SK-N-SH treated with all-trans-retinoic acid at 6 μM for 48 hours (cell line): Measurements from ENCODE around the gene PARVB.

Experiments
- ATAC-seq: fragments of 200-7000 bp; cut with Tn5 transposase; 3 replicates; pipeline ENCODE4 v1.9.1; 2020; ENCODE audit warnings: mild to moderate bottlenecking, moderate library complexity
- CSDC2 ChIP-seq: fragments of 250-450 bp; sonication (Bioruptor Pico); IDR thresholded peaks from 2 replicates; pipeline ENCODE4 v1.5.0; 2020; ENCODE audit warnings: mild to moderate bottlenecking, moderate library complexity
- GLIS3 ChIP-seq: fragments of 250-450 bp; sonication (Bioruptor Pico); IDR thresholded peaks from 2 replicates; pipeline ENCODE4 v1.5.0; 2020; ENCODE audit warnings: mild to moderate bottlenecking, moderate library complexity
- OSR1 ChIP-seq: fragments of 250-450 bp; sonication (Bioruptor Pico); IDR thresholded peaks from 2 replicates; pipeline ENCODE4 v1.8.0; 2022; ENCODE audit warnings: moderate library complexity, mild to moderate bottlenecking, inconsistent platforms
- RARB ChIP-seq: fragments of 250-450 bp; sonication (Bioruptor Pico); IDR thresholded peaks from 2 replicates; pipeline ENCODE4 v1.8.0; 2021; ENCODE audit warnings: mild to moderate bottlenecking, moderate library complexity
- TCF4 ChIP-seq: fragments of 250-450 bp; sonication (Bioruptor Pico); IDR thresholded peaks from 2 replicates; pipeline ENCODE4 v1.8.0; 2021; ENCODE audit warnings: mild to moderate bottlenecking, moderate library complexity, borderline replicate concordance
- TOX ChIP-seq: fragments of 250-450 bp; sonication (Bioruptor Pico); IDR thresholded peaks from 2 replicates; pipeline ENCODE4 v1.8.0; 2021; ENCODE audit warnings: mild to moderate bottlenecking, moderate library complexity, borderline replicate concordance
- ZC3H10 ChIP-seq: fragments of 250-450 bp; sonication (Bioruptor Pico); IDR thresholded peaks from 2 replicates; pipeline ENCODE4 v1.5.1; 2021; ENCODE audit warnings: mild to moderate bottlenecking, moderate library complexity
- ZFP3 ChIP-seq: fragments of 250-450 bp; sonication (Bioruptor Pico); IDR thresholded peaks from 2 replicates; pipeline ENCODE4 v1.5.0; 2020; ENCODE audit warnings: mild to moderate bottlenecking, moderate library complexity
- ZFP30 ChIP-seq: fragments of 450-650 bp; formaldehyde crosslinking; IDR thresholded peaks from 2 replicates; pipeline ENCODE4 v1.5.0; 2022; ENCODE audit warnings: mild to moderate bottlenecking, moderate library complexity
- ZNF70 ChIP-seq: fragments of 450-650 bp; formaldehyde crosslinking; IDR thresholded peaks from 2 replicates; pipeline ENCODE4 v1.5.0; 2020; ENCODE audit warnings: mild to moderate bottlenecking, moderate library complexity
- TF ChIP-seq, protein P1 (sequence below): fragments of 250-450 bp; sonication (Bioruptor Pico); IDR thresholded peaks from 2 replicates; pipeline ENCODE4 v1.5.0; 2020; ENCODE audit warnings: mild to moderate bottlenecking, moderate library complexity

Gene PARVB

GRCh38 chr22:44220727-44221680, 196.9 kb downstream of the PARVB start (continued):
- TF ChIP-seq, protein P1, sequence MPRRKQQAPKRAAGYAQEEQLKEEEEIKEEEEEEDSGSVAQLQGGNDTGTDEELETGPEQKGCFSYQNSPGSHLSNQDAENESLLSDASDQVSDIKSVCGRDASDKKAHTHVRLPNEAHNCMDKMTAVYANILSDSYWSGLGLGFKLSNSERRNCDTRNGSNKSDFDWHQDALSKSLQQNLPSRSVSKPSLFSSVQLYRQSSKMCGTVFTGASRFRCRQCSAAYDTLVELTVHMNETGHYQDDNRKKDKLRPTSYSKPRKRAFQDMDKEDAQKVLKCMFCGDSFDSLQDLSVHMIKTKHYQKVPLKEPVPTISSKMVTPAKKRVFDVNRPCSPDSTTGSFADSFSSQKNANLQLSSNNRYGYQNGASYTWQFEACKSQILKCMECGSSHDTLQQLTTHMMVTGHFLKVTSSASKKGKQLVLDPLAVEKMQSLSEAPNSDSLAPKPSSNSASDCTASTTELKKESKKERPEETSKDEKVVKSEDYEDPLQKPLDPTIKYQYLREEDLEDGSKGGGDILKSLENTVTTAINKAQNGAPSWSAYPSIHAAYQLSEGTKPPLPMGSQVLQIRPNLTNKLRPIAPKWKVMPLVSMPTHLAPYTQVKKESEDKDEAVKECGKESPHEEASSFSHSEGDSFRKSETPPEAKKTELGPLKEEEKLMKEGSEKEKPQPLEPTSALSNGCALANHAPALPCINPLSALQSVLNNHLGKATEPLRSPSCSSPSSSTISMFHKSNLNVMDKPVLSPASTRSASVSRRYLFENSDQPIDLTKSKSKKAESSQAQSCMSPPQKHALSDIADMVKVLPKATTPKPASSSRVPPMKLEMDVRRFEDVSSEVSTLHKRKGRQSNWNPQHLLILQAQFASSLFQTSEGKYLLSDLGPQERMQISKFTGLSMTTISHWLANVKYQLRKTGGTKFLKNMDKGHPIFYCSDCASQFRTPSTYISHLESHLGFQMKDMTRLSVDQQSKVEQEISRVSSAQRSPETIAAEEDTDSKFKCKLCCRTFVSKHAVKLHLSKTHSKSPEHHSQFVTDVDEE (CRISPR knock-in tag): no peak
- TF ChIP-seq TOX (CRISPR knock-in tag) (no peak), ZNF70 (no peak), CSDC2 (CRISPR knock-in tag) (no peak), GLIS3 (CRISPR knock-in tag) (no peak), OSR1 (CRISPR knock-in tag) (no peak), ZC3H10 (CRISPR knock-in tag) (no peak), TCF4 (CRISPR knock-in tag) (no peak), ZFP30 (no peak)

DNA sequence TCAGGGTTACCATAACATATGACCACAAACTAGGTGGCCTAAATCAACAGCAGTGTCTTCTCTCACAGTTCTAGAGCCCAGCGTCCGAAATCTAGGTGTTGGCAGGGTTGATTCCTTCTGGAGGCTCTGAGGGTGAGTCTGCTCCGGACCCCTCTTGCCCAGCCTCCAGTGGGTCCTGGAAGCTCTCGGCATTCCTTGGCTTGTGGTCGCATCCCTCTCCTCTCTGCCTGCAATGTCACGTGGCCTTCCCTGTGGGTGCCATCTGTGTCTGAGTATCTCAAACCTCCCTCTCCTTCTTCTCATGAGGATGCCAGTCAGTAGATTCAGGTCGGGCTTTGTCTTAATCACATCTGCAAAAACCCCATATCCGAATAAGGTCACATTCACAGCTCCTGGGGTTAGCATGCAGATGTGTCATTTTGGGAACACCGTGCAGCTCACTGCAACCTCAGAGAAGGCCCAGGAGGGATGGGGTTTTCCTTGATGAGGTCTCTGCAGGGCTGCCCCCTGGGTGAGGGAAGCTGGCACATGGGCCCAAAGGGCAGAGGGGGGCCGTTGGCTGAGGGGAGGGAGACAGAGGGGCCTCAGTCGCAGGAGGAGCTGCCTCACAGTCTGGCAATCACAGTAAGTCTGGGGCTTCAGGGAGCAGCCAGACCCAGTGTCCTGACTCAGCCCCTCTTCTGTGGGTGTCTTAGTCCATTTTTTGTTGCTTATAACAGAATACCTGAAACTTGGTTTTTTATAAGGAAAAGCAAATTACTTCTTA, 197.8 kb downstream of the PARVB start:
- no peak for ATAC-seq
- TF ChIP-seq ZFP30: no peak
- TF ChIP-seq RARB (CRISPR knock-in tag): no peak
- no peak for TF ChIP-seq ZFP3 (CRISPR knock-in tag)
- TF ChIP-seq, protein P1 (CRISPR knock-in tag): no peak
